GM18873 (cell line): ENCODE data around the gene CCDC169.
A peak's percentile ranks its signal among the peaks of the same experiment; 100 is the strongest.
"Not testable (repeated sequence)": the region's sequence is repeated elsewhere in the genome, so short reads cannot be mapped to it uniquely, and the experiment has no call there.

Experiments
- ATAC-seq: cut with Tn5 transposase; IDR thresholded peaks from one replicate; pipeline ENCODE4 v1.9.1; 2021; ENCODE audit warnings: mild to moderate bottlenecking, moderate library complexity, moderate number of reproducible peaks; ENCODE audit not compliant: unreplicated experiment, low FRiP score

The CCDC169 gene

DNA sequence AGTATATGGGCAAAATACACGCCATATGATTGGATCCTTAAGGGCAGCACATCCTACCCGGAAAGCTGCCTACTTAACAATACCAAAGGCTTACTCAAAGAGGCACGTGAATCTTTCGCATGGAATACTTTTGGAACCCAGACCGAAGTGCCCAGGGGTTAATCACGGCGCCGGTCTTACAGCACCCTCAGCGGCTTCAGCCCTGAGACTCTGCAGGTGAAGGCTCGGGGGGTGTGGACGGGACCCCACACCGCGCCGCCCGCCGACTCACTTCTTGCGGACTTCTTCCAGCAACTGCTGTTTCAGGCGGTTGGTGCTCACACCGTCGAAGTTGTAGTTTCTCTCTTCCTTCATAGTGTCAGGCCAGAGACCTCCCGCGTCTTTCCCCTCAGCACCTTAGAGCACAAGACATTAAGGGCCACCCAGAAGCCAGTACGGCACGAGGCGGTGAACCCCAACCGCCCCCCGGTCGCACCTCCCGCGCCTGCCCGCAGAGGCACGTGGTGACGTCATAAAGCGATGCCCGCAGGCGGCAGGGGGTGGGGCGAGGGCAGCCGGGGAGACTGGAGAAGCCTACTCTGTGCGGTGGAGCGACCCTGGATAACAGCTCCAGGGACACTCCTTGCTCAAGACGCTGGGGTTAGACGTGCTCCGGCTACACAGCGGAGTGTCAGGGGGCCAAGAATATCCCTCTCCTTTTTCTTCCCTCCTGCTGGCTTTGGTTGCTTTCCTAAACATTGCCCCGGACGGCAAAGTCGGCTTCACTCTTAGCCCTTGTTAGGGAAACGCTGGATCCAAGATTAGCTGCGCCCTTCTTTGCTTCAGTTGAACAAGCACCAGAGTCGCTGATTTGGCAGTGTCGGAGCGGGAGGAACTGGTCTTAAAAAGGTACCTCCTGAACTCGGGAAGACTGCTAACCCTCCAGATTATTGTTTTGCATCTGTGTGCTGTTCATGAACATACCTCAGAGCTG is at the start of gene CCDC169:
CCDC169 (minus strand) TSS at position 449 of the 973 bp plus-strand sequence; CDS start at position 354, 95 bp downstream.
- no peak for ATAC-seq

DNA sequence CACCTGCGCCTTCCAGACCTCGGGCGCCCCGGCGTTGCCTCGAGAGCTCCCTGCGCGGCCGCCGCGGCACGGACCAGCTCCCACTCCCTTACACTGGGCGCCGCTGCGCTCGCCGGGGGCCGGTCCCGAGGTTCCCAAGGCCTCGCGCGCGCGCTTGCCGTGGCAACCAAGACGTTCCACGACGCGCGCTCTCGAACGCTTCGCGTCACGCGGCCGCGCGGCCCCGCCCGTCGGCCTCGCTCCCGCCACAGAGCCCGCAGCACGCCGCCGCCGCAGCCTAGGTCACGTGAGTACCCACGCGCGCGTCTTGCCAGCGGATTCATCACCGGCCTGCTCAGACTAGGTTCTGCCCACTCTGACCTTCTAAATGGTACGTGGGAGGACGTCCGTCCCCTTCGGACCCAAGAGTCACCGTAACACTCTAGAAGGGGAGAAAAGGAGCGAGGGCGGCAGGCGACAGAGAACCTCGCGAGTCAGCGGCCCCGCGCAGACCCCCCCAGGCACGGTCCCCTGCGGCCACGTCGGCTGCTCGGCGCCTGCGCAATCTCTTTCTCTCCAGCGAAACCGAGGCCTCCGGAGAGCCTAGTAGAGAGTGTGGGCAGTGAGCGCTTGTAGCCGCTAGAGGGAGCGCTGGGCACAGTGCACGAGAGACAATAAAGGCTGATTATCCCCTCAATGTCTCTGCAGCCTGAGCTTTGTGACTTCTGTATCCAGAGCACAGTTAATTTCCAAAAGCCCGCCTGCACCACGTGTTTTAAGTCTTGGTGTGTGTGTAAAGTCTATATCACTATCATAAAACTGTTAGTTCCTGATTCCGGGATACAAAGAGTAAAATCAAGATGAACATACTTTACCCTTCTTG is 48.8 kb upstream of the CCDC169 start, which contains the start of gene SPART:
SPART (minus strand) TSS at position 173 of the 862 bp plus-strand sequence. CDS start 10,564 bp downstream, outside the sequence.
- ATAC-seq = peak; percentile 97

DNA sequence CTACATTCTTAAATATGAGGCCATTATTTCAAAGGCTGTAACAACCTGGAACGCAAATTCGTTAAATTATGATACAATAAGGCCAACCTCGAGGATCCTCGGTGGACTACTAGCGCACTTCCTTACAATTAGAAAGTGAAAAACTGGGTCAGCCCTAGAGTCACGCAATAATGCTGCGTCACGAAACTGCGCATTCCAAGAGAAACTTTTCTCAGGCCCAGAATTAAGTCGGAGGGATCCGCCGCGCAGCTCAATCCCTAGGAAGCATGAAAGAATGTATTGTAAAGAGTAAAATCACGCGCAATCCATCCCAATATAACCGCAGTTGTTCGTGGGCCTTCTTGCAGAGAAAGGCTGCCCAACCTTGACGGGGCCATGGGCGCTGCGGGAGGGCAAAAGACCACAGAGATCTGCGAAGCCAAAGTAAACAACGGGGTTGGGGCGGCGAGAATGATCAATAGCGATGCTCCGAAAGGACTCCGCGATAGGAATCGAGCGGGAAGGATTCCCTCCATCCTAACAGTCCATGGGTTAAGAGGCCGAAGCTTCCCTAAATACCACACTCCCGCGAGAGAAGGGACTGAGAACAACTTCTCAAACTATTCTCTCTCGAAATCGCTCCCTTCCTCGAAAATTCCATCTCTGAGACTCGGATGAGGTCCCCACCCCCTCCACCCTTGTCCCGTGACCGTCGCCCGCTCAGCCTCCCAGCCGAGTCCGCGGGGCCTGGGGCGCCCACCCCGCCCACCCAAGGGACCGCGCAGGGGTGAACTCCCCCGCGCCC is 48.0 kb upstream of the CCDC169 start:
- no peak for ATAC-seq

DNA sequence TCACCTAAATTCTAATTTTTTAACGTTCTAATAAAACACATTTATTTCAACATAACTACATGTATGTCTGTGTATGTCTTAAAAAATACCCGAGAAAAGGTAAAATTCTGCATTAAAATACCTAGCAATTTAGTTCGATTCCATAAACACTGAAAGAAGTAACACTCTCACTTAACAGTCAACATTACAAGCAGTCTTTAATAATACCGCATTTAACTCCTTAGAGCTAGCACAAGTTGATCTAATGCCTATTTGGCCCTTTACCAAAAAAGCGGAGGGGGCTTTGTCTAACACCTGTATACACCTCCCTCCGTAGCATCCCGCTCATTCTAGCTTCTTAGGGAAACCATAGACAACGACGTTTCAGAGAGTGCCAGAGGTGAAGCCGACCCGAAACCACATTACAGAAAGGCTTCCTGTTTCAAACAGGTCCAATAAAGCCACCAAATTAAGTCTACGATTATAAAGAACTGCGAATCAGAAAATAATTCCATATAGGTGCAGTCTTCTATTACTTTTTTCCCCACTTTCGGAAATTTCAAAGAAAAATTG is 47.3 kb upstream of the CCDC169 start:
- ATAC-seq = no peak

DNA sequence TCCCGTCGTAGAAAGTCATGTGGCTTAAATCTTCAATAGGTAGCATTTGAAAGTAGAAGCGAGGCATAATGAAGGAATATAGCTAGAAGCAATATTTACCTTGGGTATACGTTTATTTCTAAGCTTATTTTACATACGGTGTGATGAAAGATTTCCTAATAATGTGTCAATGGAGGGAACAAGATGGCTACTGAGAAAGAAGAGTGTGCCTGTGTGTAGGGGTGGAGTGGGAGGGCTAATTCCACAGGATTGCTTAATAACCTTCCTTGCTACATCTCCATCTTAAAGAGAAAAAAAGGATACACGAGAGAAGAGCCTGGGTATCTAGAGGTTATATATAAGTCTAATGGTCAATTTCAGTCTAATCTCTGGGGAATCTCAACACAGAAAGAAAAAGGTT is 46.6 kb upstream of the CCDC169 start:
- no peak for ATAC-seq

DNA sequence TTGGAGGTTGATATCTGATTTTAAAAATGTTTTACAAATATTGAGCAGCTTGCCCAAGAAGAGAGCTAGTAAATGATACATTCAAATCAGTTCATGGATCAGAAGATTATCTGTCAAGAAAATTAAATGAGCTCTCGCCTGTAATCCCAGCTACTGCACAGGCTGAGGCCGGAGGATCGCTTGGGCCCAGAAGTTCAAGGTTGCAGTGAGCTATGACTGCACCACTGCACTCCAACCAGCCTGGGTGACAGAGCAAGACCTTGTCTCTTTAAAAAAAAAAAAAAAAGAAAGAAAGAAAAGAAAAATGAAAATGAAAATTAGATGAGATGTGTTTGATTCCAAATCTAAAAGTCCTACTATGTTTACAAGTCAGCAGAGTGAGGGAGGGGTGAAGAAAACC is 46.2 kb upstream of the CCDC169 start:
- ATAC-seq = no peak

DNA sequence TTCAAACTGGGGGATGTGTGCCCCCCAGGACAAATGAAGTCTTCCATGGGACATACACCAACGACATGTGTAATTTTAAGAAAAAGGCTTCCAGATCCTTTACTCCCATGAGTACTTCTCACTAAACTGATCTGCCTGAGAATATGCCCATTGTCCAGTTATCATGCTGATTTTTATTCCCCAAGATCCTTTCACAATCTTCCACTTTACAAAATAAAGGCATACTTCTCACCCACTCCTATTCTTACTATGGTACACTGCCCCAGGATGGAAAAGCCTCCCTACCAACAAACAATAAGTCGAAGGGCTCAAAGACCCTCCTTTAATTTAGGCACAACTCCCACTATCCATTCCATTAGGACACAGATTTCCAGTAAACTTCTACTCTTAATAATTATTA is 45.1 kb upstream of the CCDC169 start:
- ATAC-seq = no peak

DNA sequence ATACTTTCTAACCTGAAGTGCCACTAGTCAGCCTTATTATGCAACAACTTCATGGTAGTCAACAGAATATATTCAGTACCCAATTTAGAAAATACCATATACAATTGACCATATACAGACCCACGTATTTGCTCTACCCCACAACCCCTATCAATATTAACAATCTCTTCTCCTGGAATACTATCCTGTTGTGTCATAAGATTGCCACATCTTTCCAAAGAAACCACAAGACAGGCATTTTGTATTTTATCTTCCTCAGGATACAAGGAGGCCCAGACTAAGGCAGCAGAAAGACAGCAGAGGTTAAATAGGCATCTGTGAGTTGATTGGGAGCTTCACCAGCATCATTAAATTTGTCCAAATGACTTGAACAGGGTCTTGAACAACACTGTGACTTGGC is 44.1 kb upstream of the CCDC169 start:
- ATAC-seq = no peak

DNA sequence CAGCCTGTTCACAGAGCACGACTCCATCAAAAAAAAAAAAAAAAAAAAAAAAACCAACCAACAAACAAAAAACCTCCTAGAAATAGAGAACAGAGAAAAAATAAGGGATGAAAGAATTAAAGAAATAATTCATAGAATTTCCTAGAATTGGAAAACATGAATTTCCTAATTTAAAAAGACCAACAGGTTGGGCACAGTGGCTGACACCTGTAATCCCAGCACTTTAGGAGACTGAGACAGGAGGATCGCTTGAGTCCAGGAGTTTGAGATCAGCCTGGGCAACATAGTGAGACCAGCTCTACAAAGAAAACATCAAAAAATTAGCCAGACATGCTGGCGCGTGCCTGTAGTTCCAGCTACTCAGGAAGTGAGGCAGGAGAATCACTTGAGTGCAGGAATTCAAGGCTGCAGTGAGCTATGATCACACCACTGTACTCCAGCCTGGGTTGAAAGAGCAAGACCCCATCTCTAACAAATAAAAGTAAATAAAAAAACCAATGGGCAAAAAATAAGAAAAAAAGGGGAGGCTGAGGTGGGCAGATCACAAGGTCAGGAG is 42.1 kb upstream of the CCDC169 start:
- no peak for ATAC-seq

DNA sequence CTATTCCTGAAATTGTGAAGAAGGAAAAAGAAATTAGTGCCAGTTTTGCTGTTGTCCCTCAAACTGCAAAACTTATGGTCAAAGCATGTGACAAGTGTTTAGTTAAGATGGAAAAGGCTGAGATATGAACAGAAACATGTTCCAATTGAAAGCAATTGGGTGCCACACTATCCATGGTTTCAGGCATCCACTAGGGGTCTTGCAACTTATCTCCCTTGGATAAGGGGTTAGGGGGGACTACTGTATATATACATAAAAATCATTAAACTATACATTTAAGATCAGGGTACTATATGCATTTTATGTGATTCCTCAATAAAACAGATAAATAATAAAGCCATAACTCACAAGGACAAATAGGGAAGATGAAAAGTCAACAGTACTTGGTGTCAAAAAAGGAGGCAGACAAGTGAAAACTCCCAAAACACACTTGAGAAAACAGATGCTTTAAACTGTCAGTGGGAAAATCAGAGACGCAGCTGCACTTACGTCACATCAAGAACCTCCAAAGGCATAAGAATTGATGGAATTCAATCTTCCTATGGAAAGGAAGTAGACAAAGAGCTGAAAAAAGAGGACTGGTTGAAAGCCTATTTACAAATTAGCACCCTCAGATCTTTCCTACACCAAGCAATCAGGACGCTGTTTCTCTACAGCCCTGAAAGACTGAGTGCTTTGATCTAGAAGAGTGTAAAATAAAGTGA is 40.5 kb upstream of the CCDC169 start:
- ATAC-seq = no peak

DNA sequence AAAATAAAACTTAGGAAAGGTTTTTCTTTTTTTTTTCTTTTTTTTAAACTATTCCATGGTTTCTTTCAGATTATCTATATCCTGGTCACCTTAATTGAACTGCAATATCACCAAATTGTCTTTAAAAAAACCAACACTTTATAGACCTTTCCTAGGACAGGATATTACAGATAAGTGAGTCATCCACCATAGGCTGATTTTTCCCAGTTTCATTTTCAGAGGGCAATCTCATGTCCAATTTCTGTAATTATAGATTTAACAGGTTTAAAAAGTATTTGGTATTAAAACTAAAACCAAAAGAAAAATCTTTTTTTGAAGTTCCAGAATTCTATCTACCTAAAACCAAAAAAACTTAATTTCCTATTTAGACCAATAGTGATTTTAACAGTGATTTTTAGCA is 35.4 kb upstream of the CCDC169 start:
- no peak for ATAC-seq

DNA sequence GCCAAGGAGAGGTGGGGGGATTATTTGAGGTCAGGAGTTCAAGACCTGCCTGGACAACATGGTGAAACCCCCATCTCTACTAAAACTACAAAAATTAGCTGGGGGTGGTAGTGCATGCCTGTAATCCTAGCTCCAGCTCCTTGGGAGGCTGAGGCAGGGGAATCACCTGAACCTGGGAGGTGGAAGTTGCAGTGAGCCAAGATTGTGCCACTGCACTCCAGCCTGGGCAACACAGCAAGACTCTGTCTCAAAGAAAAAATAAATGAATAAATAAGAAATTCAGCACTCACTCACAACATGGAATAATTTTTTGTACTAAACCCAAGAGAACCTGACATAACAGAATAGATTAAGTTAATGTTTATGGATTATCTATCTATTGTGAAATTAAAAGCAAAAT is 34.6 kb upstream of the CCDC169 start:
- ATAC-seq = not testable (repeated sequence)

DNA sequence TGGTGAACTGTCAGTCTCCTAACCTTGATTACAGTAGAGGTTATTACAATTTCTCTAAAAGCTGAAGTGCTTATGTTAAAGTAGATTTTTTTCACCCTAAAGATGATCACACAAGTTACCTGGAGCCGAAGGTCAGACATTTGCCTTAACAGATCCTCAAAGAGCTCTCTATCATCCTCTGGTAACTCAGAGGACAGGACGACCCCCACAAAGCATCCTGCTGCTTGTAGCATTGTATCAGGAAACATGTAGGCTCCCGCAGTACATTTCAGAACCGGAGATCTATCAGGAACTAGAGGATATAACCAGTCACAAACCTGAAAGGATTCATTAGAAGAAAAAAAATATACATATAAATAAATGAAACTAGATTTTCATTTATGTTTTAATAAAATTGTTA is 33.7 kb upstream of the CCDC169 start:
- no peak for ATAC-seq

DNA sequence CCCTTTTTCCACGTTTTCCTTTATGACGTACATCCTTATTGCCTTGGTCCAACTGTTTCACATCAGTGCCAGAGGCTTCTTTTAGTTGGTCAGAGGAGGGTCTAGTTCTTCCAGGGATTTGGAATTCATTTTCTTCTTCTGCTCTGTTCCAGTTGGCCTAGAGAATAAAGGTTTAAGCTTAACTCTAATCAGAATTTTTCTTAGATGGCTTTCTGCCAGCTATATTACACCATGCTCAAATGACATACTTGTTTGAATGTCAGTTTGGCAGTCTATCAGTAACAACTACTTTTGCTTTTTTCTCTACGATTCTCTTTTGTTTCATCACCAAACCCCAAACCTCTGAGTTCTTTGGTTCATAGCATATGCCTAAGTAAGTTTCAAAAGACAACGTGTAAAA is 31.7 kb upstream of the CCDC169 start:
- ATAC-seq = no peak

DNA sequence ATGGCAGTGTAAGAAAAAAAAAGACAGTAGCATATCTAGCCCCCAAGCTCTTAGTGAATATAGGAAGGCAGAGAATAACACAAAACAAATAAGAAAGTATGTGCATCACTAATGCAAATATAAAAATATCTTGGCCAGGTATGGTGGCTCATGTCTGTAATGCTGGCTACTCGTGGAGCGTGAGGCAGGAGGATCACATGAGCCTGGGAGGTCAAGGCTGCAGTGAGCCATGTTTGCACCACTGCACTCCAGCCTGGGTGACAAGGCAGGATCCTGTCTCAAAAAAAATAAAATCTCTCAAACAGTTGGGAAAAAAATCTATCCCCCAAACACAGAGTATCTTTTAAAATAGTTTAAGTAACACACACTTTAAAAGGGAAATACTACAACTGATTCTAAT is 31.2 kb upstream of the CCDC169 start:
- ATAC-seq = no peak

DNA sequence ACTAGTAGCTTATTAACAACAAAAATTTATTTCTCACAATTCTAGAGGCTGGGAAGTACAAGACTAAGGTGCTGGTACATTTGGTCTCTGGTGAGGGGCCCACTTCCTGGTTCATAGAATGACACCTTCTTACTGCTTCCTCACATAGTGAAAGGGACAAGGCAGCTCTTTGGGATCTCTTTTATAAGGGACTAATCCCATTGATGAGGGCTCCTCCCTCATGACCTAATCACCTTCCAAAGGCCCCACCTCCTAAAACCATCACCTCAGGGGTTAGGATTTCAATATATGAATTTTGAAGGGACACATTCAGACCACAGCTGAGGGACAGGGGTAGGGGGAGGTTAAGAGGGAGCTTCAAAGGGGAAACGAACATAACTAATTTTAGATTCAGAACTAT is 28.3 kb upstream of the CCDC169 start:
- no peak for ATAC-seq

DNA sequence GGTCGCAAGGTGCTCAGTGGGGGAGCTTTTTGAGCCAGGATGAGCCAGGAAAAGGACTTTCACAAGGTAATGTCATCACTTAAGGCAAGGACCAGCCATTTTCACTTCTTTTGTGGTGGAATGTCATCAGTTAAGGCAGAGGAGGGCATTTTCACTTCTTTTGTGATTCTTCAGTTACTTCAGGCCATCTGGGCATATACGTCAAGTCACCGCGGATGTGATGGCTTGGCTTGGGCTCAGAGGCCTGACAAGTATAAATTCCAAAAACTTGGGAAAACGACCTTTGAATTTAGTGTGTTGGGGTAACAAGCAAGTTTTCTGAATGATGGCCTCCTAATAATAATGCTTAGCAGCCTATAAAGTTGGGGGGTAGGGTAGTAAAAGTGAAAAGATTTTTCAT is 27.3 kb upstream of the CCDC169 start:
- not testable (repeated sequence) for ATAC-seq

DNA sequence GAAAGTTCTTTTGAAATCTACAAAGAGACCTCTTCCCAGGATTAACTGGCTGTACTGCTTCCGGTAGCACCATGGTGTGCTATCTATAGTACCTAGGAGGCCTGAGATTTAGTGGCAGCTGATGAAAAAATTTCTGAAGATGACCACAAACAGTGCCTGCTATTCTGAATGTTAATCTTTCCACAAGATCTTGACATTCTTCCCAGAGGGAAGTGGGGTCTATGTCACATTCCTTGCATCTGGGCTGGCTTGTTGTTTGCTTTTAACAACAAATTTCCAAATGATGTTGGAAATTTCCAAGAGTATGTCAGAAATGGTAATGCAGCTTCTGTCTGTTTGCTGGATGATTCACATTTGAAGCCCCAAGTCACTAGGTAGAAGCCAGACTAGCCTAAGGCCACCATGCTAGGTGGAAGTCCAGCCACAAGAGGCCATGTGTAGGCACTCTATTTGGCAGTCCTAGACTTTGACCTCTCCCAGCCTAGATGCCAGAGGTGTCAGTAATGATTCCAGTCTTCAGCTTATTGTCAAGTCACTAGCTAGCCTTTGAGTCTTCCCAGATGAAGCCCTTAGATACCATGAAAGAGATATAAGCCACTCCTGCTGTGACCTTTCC is 26.4 kb upstream of the CCDC169 start:
- no peak for ATAC-seq

DNA sequence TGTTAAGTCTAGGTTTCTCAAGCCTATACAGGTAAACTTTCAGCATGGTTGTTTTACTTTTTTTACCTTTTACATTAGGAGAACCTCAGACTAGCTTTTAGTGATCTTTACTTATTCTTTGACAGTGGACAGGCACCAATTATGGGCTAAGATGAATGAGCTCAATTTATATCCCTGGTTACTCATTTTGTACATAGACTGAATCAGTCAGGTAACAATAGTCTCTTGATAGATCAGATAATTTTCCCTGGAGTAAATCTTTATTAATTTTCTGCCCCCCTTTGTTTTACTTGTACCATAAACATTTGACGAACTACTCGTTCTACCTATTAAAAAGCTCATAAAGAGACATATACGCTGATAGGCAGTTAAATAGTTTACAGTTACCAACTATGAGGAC is 25.8 kb upstream of the CCDC169 start:
- ATAC-seq = no peak
